T-helper 1 cell treated with Interleukin-12 subunit alpha and Interleukin-12 subunit beta and Interleukin-4 antibody, amounts not matched to agents 30 ng/mL and 1 ng/mL, for 36 hours (primary cell): Measurements from ENCODE around the gene COA1. TPM values are rescaled to one million over a fixed set of nuclear protein-coding genes. Genes with fewer than 3 reads are reported as not detected.
"Not testable (repeated sequence)": the region's sequence is repeated elsewhere in the genome, so short reads cannot be mapped to it uniquely, and the experiment has no call there.

Experiments used
- intact Hi-C: fragments of 100-400 bp; cut with micrococcal nuclease; formaldehyde crosslinking; loops from one replicate; pipeline ENCODE4 v1.15.1; 2024
- total RNA-seq: library from RNA; stranded (reverse); gene quantifications from 2 replicates; pipeline ENCODE4 v1.2.3, GENCODE V29; 2022

Gene COA1
- total RNA-seq, 1 donor from 2014 or later: 60.0 TPM

DNA sequence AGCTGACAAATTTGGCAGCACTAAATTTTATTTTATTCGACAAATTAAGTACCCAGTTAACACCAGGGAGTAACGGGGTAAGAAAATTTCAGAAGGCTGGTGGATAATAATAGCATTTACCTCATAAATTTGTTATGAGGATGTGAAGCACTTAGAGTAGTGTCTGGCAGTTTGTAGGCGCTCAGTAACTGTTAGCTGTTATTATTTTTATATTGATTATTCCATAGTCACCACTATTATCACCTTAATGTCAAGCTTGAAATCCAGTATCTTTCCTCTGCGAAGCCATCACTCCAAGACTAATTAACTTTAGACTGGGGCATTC, 563 bp upstream of the COA1 start:
- intact Hi-C loops: loop anchor here (1.0 to 5.0 kb wide), 7 partner anchors 29 to 798 kb away; partner anchors contain the start of genes MRPL32, MRPS24, PSMA2 and UBE2D4

DNA sequence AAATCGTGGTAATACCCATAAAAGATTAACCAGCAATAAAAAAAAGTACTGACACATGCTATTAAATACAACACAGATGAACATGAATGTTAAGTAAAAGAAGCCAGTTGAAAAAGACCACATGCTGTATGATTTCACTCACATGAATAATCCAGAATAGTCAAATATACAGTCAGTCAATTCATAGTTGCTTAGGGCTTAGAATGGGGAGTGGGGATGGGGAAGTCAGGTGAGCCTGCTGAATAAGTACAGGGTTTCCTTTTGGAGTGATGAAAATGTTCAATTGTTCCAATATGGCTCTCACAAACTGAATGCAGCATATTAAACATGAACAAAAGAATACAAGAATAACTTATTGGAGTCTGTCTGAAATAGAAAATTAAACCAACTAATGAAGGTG, 1.8 kb downstream of the COA1 start:
- intact Hi-C loops: loop anchor here (5.0 kb wide), 1 partner anchor 200 kb away; the partner anchor contains the start of gene UBE2D4

DNA sequence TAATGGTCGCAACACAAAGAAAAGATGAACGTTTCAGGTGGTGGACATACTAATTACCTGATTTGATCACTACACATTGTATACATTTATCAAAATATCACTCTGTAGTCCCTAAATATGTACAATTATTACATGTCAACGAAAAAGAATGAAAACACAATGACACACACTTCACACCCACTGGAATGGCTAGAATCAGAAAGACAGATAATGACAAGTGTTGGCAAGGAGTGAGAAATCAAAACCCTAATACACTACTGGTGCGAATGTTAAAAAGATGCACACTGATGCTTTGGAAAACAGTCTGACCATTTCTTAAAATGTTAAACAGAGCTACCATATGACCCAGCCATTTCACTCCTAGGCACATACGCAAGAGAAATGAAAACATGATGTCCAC, 2.3 kb downstream of the COA1 start:
- intact Hi-C loops: loop anchor here (5.0 kb wide), 1 partner anchor 200 kb away; the partner anchor contains the start of gene UBE2D4

DNA sequence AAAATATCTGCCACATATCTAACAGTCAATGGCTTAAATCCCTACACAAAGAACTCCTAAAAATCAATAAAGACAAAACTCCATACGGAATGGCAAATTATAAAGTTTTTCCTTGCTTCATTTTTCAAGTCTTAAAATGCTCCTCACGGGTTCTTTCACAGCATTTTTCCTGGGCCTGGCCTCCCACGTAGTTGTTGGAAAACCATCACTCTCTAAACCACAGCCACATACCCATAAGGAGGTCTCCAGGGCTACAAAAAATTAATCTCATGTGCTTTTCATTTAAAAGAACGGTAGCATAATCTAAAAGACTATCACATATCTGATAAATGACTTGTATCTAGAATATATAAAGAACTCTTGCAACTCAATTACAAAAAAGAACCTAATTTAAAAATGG, 2.9 kb downstream of the COA1 start:
- intact Hi-C loops: loop anchor here (5.0 kb wide), 1 partner anchor 201 kb away; the partner anchor contains the start of gene UBE2D4

DNA sequence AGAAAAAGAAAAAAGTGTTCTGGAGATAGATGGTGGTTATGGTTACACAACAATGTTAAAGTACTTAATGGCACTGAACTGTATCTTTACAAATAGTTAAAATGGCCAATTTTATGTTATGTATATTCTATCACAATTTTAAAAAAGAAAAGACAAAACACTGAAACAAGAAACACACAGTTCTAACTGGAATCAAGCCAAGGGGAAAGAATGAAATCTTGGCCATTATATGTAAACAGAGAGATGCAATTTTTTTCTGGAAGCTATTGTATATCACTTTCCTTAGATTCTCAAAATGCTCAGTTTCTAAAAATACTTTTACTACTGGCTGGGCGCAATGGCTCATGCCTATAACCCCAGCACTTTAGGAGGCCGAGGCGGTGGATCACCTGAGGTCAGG, 4.1 kb downstream of the COA1 start:
- intact Hi-C loops: loop anchor here (5.0 kb wide), 1 partner anchor 202 kb away; the partner anchor contains the start of gene UBE2D4

DNA sequence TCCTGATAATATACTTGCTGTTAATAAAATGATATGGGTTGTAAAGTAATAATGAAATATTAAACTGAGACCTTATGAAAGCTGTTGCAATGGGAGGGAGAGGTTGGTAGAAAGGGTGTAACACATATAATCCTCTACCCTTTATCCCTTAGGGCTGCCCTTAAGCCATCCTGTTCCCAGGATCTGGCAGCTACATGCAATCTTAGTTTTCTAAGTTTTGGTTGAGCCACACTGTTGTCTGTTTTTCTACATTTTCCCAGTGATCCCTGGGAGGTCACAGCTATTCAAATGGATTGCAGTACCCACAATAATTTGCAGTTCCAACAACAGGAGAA, 6.3 kb downstream of the COA1 start:
- intact Hi-C loops: no loop called here

DNA sequence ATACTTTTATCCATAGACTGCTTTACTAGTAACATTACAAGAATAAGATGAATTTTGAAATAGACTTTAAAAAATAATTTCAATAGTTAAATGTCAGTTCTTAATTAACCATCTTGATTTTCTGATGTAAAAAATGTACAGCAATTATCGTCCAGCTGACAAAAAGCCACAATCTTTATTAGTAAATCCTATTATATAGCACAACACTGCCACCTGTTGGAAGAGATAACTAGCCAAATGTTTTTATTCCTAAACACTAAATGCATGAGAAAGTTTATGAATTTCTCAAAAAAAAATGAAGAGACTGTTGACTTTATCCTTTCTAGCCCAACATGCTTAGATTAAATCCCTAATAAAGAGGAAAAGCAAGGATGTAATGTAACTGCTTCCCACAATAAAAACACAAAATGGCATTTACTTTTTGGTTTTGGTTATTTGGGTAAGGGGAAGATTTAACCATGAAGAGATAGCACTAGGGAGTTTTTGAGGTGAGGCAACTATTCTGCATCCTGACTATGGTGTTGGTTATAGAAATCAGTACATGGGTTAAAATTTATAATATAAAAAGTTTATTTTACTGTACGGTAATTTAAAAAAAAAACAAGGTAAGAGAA, 8.0 kb downstream of the COA1 start:
- intact Hi-C loops: loop anchor here (1.0 kb wide), 6 partner anchors 21 to 780 kb away; no protein-coding TSS in a partner anchor

DNA sequence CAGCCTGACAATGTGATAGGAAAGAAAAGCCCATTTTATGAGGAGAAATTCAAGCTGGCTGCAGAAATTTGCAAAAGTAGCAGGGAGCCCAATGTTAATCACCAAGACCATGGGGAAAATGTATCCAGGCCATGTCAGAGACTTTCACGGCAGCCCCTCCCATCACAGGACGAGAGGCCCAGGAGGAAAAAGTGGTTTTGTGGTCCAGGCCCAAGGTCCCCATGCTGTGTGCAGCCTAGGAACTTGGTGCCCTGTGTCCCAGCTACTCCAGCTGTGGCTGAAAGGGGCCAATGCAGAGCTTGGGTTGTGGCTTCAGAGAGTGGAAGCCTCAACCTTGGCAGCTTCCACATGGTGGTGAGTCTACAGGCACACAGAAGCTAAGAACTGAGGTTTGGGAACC, 12.7 kb downstream of the COA1 start:
- intact Hi-C loops: no loop called here

DNA sequence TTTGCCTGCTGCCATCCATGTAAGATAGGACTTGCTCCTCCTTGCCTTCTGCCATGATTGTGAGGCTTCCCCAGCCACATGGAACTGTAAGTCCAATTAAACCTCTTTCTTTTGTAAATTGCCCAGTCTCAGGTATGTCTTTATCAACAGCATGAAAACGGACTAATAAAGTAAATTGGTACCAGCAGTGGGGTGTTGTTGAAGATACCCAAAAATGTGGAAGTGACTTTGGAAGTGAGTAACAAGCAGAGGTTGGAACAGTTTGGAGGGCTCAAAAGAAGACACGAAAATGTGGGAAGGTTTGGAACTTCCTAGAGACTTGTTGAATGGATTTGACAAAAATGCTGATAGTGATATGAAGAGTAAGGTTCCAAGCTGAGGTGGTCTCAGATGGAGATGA, 13.4 kb downstream of the COA1 start:
- intact Hi-C loops: not testable (repeated sequence)

DNA sequence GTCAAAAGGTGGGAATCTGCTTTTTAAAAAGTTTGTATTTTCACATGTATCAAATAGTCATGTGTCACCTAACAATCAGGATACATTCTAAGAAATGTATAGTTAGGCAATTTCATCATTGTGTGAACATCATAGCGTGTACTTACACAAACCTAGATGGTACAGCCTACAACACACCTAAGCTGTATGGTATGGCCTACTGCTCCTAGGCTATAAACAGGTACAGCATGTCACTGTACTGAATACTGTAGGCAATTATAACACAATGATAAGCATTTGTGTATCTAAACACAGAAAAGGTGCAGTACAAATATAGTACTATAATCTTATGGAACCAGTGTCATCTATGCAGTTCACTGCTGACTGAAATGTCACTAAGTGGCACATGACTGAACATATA, 17.8 kb downstream of the COA1 start:
- intact Hi-C loops: no loop called here

DNA sequence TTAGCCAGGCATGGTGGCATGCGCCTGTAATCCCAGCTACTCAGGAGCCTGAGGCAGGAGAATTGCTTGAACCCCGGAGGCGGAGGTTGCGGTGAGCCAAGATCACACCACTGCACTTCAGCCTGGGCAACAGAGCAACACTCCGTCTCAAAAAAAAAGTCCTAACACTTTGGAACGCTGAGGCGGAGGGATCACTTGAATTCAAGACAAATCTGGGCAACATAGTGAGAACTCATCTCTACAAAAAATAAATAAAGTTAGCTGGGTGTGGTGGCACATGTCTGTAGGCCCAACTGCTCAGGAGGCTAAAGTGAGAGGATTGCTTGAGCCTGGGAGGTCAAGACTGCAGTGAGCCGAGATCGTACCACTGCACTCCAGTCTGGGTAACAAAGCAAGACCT, 21.3 kb downstream of the COA1 start:
- intact Hi-C loops: not testable (repeated sequence)

DNA sequence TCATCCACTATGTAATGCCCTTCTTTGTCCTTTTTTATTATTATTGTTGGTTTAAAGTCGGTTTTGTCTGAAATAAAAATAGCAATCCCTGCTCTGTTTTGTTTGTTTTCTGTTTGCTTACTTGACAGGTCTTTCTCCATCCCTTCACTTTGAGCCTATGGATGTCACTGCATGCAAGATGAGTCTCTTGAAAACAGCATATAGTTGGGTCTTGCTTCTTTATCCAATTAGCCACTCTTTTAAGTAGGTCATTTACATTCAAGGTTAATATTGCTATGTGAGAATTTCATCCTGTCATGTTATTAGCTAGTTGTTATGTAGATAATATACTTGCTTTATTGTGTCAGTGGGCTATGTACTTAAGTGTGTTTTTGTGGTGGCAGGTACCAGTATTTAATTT, 25.8 kb downstream of the COA1 start:
- intact Hi-C loops: loop anchor here (5.0 kb wide), 1 partner anchor 246 kb away; no protein-coding TSS in a partner anchor

DNA sequence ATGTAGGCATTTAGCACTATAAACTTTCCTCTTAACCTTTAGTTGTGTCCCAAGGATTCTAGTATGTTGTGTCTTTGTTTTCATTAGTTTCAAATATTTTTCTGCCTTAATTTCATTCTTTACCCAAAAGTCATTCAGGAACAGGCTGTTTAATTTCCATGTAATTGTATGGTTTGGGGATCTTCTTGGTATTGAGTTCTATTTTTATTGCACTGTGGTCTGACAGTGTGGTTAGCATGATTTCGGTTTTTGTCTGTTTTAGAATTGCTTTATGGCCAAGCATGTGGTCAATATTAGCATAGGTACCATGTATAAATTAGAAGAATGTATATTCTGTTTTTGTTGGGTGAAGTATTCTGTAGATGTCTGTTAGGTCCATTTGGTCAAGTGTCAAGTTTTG, 26.3 kb downstream of the COA1 start:
- intact Hi-C loops: loop anchor here (5.0 kb wide), 1 partner anchor 246 kb away; no protein-coding TSS in a partner anchor

DNA sequence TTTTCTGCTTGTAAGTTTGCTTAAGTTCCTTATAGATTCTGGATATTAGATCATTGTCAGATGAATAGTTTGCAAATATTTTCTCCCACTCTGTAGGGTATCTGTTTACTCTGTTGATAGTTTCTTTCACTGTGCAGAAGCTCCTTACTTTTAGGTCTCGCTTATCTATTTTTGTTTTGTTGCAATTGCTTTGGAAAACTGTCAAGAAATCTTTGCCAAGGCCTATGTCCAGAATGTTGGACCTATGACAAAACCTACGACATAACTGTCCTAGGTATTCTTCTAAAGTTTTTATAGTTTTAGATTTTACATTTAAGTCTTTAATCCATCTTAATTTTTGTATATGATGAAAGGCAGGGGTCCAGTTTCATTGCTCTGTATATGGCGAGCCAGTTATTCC, 27.4 kb downstream of the COA1 start:
- intact Hi-C loops: loop anchor here (2.0 to 5.0 kb wide), 2 partner anchors 79 to 245 kb away; no protein-coding TSS in a partner anchor

DNA sequence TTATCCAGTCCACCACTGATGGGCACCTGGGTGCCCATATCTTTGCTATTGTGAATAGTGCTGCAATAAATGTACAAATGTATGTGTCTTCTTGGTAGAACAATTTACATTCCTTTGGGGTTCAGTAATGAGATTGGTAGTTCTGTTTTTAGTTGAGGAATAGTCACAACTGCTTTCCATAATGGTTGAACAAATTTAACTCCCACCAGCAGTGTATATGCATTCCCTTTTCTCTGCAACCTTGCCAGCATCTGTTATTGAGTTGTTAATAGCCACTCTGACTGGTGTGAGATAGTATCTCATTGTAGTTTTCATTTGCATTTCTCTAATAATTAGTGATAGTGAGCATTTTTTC, 27.8 kb downstream of the COA1 start:
- intact Hi-C loops: loop anchor here (2.0 to 5.0 kb wide), 2 partner anchors 79 to 244 kb away; no protein-coding TSS in a partner anchor

DNA sequence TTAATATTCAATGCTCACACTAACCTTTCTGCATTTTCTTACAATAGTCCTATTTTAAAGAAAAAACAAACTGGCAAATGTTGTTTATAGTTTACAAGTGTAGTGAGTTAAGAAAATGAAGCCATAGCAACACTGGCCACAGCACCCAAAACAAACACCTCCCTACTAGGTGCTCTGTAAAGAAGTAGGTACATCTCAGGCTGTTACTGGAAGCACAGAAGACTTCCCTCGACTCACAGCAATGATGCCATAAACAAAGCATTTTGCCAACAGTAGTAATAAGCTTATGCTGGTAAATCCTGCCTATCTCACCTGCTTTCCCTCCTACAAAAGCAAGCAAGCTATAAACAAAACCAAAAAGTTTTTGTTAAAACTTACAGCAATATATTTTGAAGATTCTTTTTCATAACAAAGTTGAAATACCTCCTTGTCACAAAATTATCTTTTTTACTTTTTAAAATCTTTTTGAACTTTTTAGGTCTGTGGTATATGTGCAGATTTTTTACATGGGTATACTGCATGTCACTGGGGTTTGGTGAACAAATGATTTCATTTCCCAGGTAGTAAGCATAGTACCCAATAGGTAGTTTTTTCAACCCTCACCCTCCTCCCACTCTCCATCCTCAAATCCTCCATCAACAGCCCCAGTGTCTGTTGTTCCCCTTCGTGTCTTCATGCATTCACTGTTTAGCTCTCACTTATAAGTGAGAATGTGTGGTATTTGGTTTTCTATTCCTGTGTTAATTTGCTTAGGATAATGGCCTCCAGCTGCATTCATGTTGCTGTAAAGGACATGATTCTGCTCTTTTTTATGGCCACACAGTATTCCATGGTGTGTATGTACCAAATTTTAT, 28.4 kb downstream of the COA1 start:
- intact Hi-C loops: loop anchor here (1.0 to 5.0 kb wide), 7 partner anchors 20 to 244 kb away; no protein-coding TSS in a partner anchor

DNA sequence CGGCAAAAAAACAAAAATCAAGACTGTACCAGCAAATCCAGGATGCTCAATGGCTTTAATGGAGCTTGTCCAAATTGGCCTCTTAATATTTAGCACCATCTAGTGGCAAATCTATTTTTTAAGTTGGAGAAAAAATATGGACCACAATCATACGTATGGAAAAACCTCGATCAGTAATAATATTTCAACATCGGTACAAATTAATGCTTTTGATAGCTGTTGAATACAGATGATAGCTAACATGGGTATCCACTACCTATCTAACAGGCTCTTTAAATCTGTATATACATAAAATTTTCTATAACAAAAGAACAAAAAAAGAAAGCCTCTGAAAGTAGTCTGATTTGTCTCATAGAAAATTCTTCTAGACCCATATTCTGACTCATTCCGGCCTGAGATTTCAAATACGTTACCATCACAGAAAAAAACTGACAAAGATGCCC, 29.2 kb downstream of the COA1 start:
- intact Hi-C loops: loop anchor here (1.0 to 5.0 kb wide), 7 partner anchors 21 to 243 kb away; no protein-coding TSS in a partner anchor

DNA sequence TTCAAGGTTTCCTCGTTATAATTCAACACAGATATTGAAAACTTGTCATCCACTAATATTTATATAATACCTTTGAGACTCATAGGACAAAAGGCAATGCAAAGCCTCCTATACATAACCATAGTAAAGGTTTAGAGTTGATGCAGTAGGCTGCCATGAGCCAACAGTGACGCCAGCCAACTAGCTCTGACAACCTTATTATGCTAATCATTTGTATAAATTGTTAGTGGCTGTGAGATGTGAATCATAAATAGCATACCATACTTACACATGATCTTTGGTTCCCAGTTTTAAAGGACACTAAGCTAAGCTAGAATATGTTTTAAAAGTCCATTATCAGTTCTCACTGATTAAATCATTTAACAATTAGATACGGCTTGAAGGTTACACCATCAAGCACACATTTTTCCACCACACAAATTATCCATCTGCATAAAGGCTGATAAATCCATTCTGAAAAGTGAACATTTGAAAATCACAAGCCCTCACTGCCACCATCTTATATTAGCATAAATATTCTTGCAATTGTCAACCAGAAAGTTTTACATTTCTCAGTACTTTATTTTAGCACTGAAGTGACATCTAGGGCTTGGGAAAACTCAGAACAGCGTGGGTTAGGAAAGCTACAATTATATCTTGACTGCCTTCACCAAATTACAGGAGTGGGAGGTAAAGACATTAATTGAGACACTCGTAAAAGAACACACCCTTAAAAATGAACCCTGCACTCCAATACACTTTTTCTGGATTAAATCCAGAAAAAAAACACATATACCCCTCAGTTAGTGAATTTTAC, 30.7 kb downstream of the COA1 start:
- intact Hi-C loops: loop anchor here (2.0 kb wide), 2 partner anchors 20 to 260 kb away; no protein-coding TSS in a partner anchor

DNA sequence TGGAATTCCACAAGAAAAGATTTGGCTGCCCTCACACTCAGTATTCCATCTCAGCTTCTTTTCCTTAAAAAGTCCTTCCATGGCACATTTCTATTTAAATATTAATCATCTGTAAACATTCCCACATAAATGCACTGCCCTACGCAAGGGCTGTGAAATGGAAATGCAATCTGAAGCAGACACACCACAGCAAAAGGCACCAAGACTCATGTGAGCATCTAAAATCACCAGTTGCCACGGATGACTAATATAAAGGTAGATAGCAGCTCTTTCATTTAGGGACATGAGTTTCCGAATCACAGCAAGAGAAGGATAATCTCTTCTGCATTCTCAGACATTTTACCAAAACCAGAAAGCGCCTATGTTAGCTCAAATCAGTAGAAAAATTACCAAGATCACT, 31.6 kb downstream of the COA1 start:
- intact Hi-C loops: loop anchor here (2.0 kb wide), 2 partner anchors 19 to 259 kb away; no protein-coding TSS in a partner anchor

DNA sequence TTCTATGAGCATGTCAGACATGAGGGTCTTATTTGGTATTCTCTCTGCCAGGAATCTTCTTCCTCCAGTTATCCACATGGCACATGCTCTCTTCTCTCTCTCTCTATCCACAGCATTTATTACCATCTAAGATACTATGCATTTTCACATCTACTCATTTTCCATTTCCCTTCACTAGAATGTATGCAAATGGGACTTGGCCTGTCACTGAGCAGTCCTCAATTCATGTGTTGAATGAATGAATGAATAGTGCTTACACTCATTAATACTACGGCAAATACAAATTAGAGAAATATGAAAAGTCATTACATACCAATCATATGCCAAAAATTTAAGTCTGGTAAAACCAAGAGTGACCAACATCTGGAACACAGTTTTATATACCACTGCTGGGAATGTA, 34.0 kb downstream of the COA1 start:
- intact Hi-C loops: no loop called here

DNA sequence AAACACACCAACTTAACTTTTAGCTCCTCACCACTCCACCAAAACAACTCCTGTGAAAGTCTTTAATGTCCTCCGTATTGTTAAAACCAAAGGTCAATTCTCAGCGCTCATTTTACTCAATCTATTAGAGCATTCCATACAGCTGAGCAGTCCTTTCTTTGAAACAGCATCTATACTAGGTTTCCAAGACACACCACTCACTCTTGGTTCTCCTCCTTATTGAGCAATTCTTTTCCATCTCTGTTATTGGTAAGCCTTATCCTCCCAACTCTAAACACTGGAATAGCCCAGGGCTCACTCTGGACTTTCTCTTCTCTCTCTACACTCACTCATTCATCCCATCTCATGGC, 34.9 kb downstream of the COA1 start:
- intact Hi-C loops: no loop called here
